Adipose tissue (tissue), 3 donors: ENCODE measurements around the gene NBEAL2. TPM values are rescaled to one million over a fixed set of nuclear protein-coding genes. Genes with fewer than 3 reads are reported as not detected.

ENCODE experiments used
- H3K27ac ChIP-seq: one replicate; pipeline ENCODE4 v1.5.1; 2013; ENCODE audit warnings: low read depth, low read length
- WGBS, 3 donors: extraction: QIAGEN DNeasy Blood & Tissue Kit; methylation state at CpG; one replicate each; pipeline ENCODE4 v1.1.7; 2013; 5-methylcytosine and 5-hydroxymethylcytosine counted together
- polyA plus RNA-seq, 3 donors: library from polyadenylated mRNA; stranded (reverse); fragments of 200-250 nt; gene quantifications; one replicate each; pipeline ENCODE4 v1.2.3, GENCODE V29; 2013
- donor health status: healthy with polysubstance abuse.
- donor health status: Bipolar disorder and iron deficiency.
- donor health status: healthy.

NBEAL2 gene
- polyA plus RNA-seq, 3 donors, result 42.6 to 49.7 (median 42.8) TPM

DNA sequence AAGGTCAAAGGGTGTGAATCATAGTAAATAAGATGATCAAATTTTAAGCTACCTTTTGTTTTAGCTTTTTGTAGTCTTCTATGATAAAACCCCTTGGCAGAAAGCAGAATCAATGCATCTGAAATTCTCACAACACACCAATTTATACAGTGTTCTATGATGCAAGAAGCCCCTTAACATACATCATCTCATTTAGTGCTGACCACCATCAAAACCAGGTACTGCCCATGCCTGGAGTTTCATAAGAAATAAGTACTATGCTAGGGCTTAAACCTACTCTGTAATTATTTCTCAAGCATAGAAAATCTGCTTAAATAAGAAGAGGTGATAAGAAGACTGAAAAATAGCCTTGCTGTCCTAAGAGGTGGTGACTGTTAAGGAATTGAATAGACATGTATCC is 67.6 kb downstream of the NBEAL2 start:
- no peak overlapping the region for H3K27ac ChIP-seq

- no peak overlapping the region for H3K27ac ChIP-seq
These were observed 68.2 kb downstream of the NBEAL2 start for GRCh38 chr3:47047673-47048072.

- no peak overlapping the region for H3K27ac ChIP-seq
These were observed 74.9 kb downstream of the NBEAL2 start for GRCh38 chr3:47054412-47054811.

- no peak overlapping the region for H3K27ac ChIP-seq
- WGBS, 3 donors, result 85 to 96% (median 92%) methylated on average over 3 of the region's 3 CpGs
These were observed 77.2 kb downstream of the NBEAL2 start for GRCh38 chr3:47056705-47057104.

- 77 to 94% (median 80%) methylated on average over 6 of the region's 6 CpGs for WGBS, 3 donors
- H3K27ac ChIP-seq, result no peak overlapping the region
These were observed 77.8 kb downstream of the NBEAL2 start for GRCh38 chr3:47057212-47057671.

Other genes with a start within 250 kb of the NBEAL2 start
- 10 to 100 TPM in 1 of 3 donors, 1 to 10 TPM in 2; 4.7 to 17.0 (median 7.8) TPM for gene MYL3, start 116.2 kb upstream of the NBEAL2 start, polyA plus RNA-seq
- 10 to 100 TPM in 2 of 3 donors, 1 to 10 TPM in 1; 6.1 to 62.9 (median 44.7) TPM for gene PTH1R, start 101.9 kb upstream of the NBEAL2 start, polyA plus RNA-seq
- gene CCDC12, start 2.9 kb upstream of the NBEAL2 start, polyA plus RNA-seq, result 10 to 100 TPM; 32.5 to 59.5 (median 51.5) TPM
- gene SETD2, start 184.4 kb downstream of the NBEAL2 start, polyA plus RNA-seq, result 10 to 100 TPM; 10.8 to 18.8 (median 15.4) TPM